H1 (cell line): ENCODE results near the gene GAB2. TPM values are rescaled to one million over a fixed set of nuclear protein-coding genes. Genes with fewer than 3 reads are reported as not detected.

ENCODE experiments used
- ASH2L ChIP-seq: fragments of 200-600, 300-600 bp; sonication (generic); IDR thresholded peaks from one replicate; pipeline ENCODE4 v1.7.1; 2017; ENCODE audit warnings: low read length
- BACH1 ChIP-seq: IDR thresholded peaks from 2 replicates; pipeline ENCODE4 v1.6.1; 2012; ENCODE audit warnings: low read length, improper control_type of control experiment
- CBX8 ChIP-seq: fragments of 300-800, 300-1000 bp; sonication (generic); IDR thresholded peaks from 2 replicates; pipeline ENCODE4 v1.7.1; 2016; ENCODE audit warnings: low read depth, low read length, borderline replicate concordance
- CREB1 ChIP-seq: IDR thresholded peaks from 2 replicates; pipeline ENCODE4 v1.6.1; 2012; ENCODE audit warnings: inconsistent platforms
- CTBP2 ChIP-seq: IDR thresholded peaks from 2 replicates; pipeline ENCODE4 v1.7.0; 2011; ENCODE audit warnings: borderline replicate concordance, mild to moderate bottlenecking, moderate library complexity, mixed read lengths, low read length; ENCODE audit not compliant: insufficient read depth, insufficient read length
- HDAC6 ChIP-seq: IDR thresholded peaks from one replicate; pipeline ENCODE4 v1.7.1; 2012; ENCODE audit warnings: low read depth, mild to moderate bottlenecking, inconsistent platforms, low read length, moderate library complexity
- JUN ChIP-seq: IDR thresholded peaks from 2 replicates; pipeline ENCODE4 v1.6.1; 2011; ENCODE audit warnings: low read depth, mild to moderate bottlenecking, improper control_type of control experiment, low read length
- KDM1A ChIP-seq: fragments of 200-600, 300-600 bp; sonication (generic); IDR thresholded peaks from 2 replicates; pipeline ENCODE4 v1.7.1; 2016; ENCODE audit warnings: mild to moderate bottlenecking, low read length, borderline replicate concordance
- KDM4A ChIP-seq: IDR thresholded peaks from one replicate; pipeline ENCODE4 v1.7.1; 2012; ENCODE audit warnings: low read depth, mild to moderate bottlenecking, moderate library complexity, low read length, inconsistent platforms; ENCODE audit not compliant: severe bottlenecking
- NANOG ChIP-seq: IDR thresholded peaks from 2 replicates; pipeline ENCODE4 v1.6.1; 2011; ENCODE audit warnings: low read length, low read depth, mild to moderate bottlenecking, inconsistent platforms; ENCODE audit not compliant: insufficient read depth, poor library complexity, severe bottlenecking
- POU5F1 ChIP-seq: IDR thresholded peaks from 2 replicates; pipeline ENCODE4 v1.6.1; 2011; ENCODE audit warnings: low read depth, mild to moderate bottlenecking, low read length, moderate library complexity
- RAD21 ChIP-seq, 2 experiments: IDR thresholded peaks in 1 of 2; conservative IDR thresholded peaks in 1 of 2; 2 replicates each; pipeline ENCODE4 v1.6.1; 2011; ENCODE audit warnings: low read depth in 2 of 2, low read length in 2 of 2, improper control_type of control experiment in 1 of 2, inconsistent platforms in 1 of 2, mild to moderate bottlenecking in 1 of 2, moderate library complexity in 1 of 2
- RNF2 ChIP-seq: fragments of 200-900, 300-1000 bp; sonication (generic); IDR thresholded peaks from 2 replicates; pipeline ENCODE4 v1.7.1; 2016; ENCODE audit warnings: borderline replicate concordance, low read depth, mild to moderate bottlenecking, antibody characterized with exemption, low read length; ENCODE audit not compliant: poor library complexity, severe bottlenecking; ENCODE audit errors: missing control alignments
- RXRA ChIP-seq: IDR thresholded peaks from 2 replicates; pipeline ENCODE4 v1.6.1; 2011; ENCODE audit warnings: low read depth, mild to moderate bottlenecking, low read length, moderate library complexity; ENCODE audit not compliant: insufficient read depth
- SP1 ChIP-seq: IDR thresholded peaks from 2 replicates; pipeline ENCODE4 v1.6.1; 2011; ENCODE audit warnings: low read depth, low read length
- TAF1 ChIP-seq: IDR thresholded peaks from 2 replicates; pipeline ENCODE4 v1.6.1; 2011; ENCODE audit warnings: mild to moderate bottlenecking, low read depth, low read length
- USF2 ChIP-seq: IDR thresholded peaks from 2 replicates; pipeline ENCODE4 v1.6.1; 2011; ENCODE audit warnings: low read length, improper control_type of control experiment
- YY1 ChIP-seq: IDR thresholded peaks from 2 replicates; pipeline ENCODE4 v1.6.1; 2011; ENCODE audit warnings: low read depth, mild to moderate bottlenecking, low read length
- ZNF274 ChIP-seq: IDR thresholded peaks from 2 replicates; pipeline ENCODE4 v1.7.0; 2012; ENCODE audit warnings: low read length, borderline replicate concordance; ENCODE audit errors: extremely low read depth
- polyA plus RNA-seq, 7 experiments: library from polyadenylated mRNA; depleted of rRNA in 3 of 7; stranded (reverse) in 5 of 7; unstranded in 2 of 7; fragments of >200 nt in 5 of 7; fragments of 200-250 nt in 2 of 7; gene quantifications; 1 replicate in 5 of 7; 2 replicates in 1 of 7; 4 replicates in 1 of 7; pipeline versions ENCODE4 v1.2.1 to v1.2.3, GENCODE V29; 2011 to 2013; ENCODE audit warnings: missing spikeins in 2 of 7, mixed read lengths in 2 of 7
- total RNA-seq: library from RNA; stranded (reverse); fragmentation: NEBNext Ultra II Directional; extraction: Animal tissue kit (Norgen Biotek cat#: 25700); gene quantifications from 2 replicates; pipeline ENCODE4 v1.2.1, GENCODE V29; 2021
- TF ChIP-seq, protein P1 (sequence below): IDR thresholded peaks from 2 replicates; pipeline ENCODE4 v1.6.1; 2011; ENCODE audit warnings: low read depth, mild to moderate bottlenecking, low read length; ENCODE audit not compliant: insufficient read depth
- TF ChIP-seq, protein P2 (sequence below): IDR thresholded peaks from 2 replicates; pipeline ENCODE4 v1.6.1; 2012; ENCODE audit warnings: inconsistent platforms

The GAB2 gene
- total and polyA plus RNA-seq, 2 of the 8 experiments (the other 6 are each of a cell fraction or from before 2014, with no cell fraction given): 6.3 to 14.0 TPM

DNA sequence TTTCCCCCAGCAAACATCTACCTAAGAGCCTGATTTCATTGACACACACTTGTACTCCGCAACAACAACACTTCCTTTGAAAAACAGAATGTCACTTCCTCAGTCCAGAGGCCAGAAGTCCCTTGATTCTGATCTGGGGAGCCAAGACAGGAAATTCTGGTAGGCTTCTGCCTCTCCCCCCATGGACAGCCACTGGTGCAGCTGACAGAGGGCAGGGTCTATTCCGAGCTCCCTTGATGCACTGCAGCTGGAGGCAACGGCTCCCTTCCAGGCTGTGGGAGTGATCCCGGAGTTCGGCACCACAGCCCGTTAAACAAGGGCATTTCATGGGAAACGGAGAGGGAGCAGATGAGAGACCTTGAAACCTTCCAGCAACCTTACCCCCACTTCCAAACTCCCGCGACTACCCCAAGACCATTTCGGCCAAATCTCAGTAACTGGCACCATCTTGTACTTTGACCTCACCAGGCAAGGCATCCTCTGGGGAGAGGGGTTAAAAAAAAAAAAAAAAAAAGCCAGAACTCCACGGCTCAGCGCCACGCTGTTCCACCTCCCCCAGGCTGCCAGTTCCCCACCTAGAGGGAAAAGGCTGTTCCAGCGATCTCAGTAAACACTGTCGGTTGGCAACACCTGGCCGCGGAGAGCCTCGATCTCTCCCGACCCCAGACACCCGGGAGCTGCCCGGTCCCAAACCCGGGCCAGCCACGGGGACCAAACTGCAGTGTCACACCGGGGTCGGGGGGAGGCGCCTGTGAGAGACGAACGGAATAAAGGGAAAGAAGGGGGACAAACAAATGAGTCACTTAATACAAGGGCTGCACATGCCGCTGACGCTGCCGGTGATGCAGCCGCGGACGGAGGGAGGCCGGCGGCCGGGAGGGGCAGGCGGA is 1.1 kb downstream of the GAB2 start (continued):
- TF ChIP-seq CBX8 (no peak), RXRA (no peak), POU5F1 (no peak), CTBP2 (no peak), BACH1 (0 out of 2 replicates have a peak, but pooled peaks have one; percentile 34), USF2 (no peak), JUN (no peak), YY1 (no peak), HDAC6 (no peak), KDM1A (no peak), KDM4A (peak; percentile 54), CREB1 (peak; percentile 63), TAF1 (peak; percentile 58; the same call in 1 of the 2 replicates), SP1 (no peak), RNF2 (no peak), ZNF274 (no peak), ASH2L (peak; percentile 50), NANOG (no peak), RAD21 (IDR thresholded peaks at IDR 0.05 in 1 of 2, conservative IDR thresholded peaks at IDR 0.05 in 1 of 2; ENCODE audit: low read depth in 2 of 2, low read length in 2 of 2) (peak; percentile 37 to 59; a peak in 3 of 4 replicates)
- TF ChIP-seq, protein P1, sequence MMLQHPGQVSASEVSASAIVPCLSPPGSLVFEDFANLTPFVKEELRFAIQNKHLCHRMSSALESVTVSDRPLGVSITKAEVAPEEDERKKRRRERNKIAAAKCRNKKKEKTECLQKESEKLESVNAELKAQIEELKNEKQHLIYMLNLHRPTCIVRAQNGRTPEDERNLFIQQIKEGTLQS: no peak
- TF ChIP-seq, protein P2, sequence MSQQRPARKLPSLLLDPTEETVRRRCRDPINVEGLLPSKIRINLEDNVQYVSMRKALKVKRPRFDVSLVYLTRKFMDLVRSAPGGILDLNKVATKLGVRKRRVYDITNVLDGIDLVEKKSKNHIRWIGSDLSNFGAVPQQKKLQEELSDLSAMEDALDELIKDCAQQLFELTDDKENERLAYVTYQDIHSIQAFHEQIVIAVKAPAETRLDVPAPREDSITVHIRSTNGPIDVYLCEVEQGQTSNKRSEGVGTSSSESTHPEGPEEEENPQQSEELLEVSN: peak; percentile 48
